ENCODE results near the gene SAPCD2. TPM values are rescaled to one million over a fixed set of nuclear protein-coding genes. Genes with fewer than 3 reads are reported as not detected.
A peak's percentile ranks its signal among the peaks of the same experiment; 100 is the strongest.
"Not testable (repeated sequence)": the region's sequence is repeated elsewhere in the genome, so short reads cannot be mapped to it uniquely, and the experiment has no call there.

SAPCD2 gene
- total and polyA plus RNA-seq, 11 donors: 0.09 to 2.0 (median 0.20) TPM

GRCh38 chr9:137034039-137034708 is 36.2 kb downstream of the SAPCD2 start:
- TF ChIP-seq CTCF (IDR thresholded peaks at IDR 0.05) (no peak), POLR2A (IDR thresholded peaks at IDR 0.05) (no peak)
- 45 to 64% (median 58%) methylated on average over 11 to 15 of the region's 15 CpGs for WGBS, 4 donors
- Histone ChIP-seq H3K27ac (peak overlapping the region in 1 of 12 donors; percentile 87), H3K36me3 (peaks cover 0 to 22% (median 13%) of the 10 kb centered on the region in 9 donors), H3K4me1 (peaks cover 3 to 59% (median 15%) of the 10 kb centered on the region in 12 donors), H3K9me3 (no peaks in the 10 kb centered on the region), H3K4me3 (peak overlapping the region in 7 of 12 donors; percentile 11 to 65 (median 17)), H3K27me3 (no peaks in the 10 kb centered on the region)
- ATAC-seq (no peak), DNase-seq (peak in 1 of 5 donors; percentile 61)
- intact Hi-C loops (cut with DNase I): loop anchor here in 9 of 10 donors (2.0 to 10.0 kb wide), 7 partner anchors 85 to 247 kb away; partner anchors contain the start of genes AJM1 (in 2 of the 9), C8G (in 2 of the 9), PHPT1 (in 2 of the 9) and FBXW5 (in 1 of the 9)

GRCh38 chr9:137033481-137033880 is 36.9 kb downstream of the SAPCD2 start:
- 91 to 98% (median 94%) methylated on average over 5 of the region's 5 CpGs for WGBS, 4 donors
- not testable (repeated sequence) for ATAC-seq, H3K27me3 ChIP-seq, DNase-seq, H3K9me3 ChIP-seq
- intact Hi-C loops (cut with DNase I): loop anchor here in 3 of 10 donors (5.0 to 10.0 kb wide), 2 partner anchors 86 to 189 kb away; partner anchors contain the start of genes AJM1 (in 2 of the 3), PHPT1 (in 2 of the 3) and C8G (in 1 of the 3)
- H3K36me3 ChIP-seq: peaks cover 0 to 15% (median 6%) of the 10 kb centered on the region in 9 donors
- peaks cover 8 to 66% (median 22%) of the 10 kb centered on the region in 12 donors for H3K4me1 ChIP-seq
- H3K4me3 ChIP-seq: peak overlapping the region in 9 of 12 donors; percentile 2 to 65 (median 17)
- H3K27ac ChIP-seq: peak overlapping the region in 1 of 12 donors; percentile 87

- H3K4me1 ChIP-seq: peaks cover 8 to 68% (median 23%) of the 10 kb centered on the region in 12 donors
- H3K36me3 ChIP-seq: peaks cover 0 to 9% (median 5%) of the 10 kb centered on the region in 9 donors
- H3K4me3 ChIP-seq: peak overlapping the region in 9 of 12 donors; percentile 2 to 65 (median 17)
- ATAC-seq (peak in 2 of 4 donors; percentile 31 to 36), DNase-seq (peak; percentile 58 to 87 (median 73))
- H3K27ac ChIP-seq: peak overlapping the region in 3 of 12 donors; percentile 3 to 87 (median 33)
- WGBS, 4 donors: 80 to 94% (median 86%) methylated on average over 7 to 10 of the region's 10 CpGs
- intact Hi-C loops (cut with DNase I): loop anchor here in 3 of 10 donors (5.0 to 10.0 kb wide), 2 partner anchors 86 to 188 kb away; partner anchors contain the start of genes AJM1 (in 2 of the 3), PHPT1 (in 2 of the 3) and C8G (in 1 of the 3)
- no peaks in the 10 kb centered on the region for H3K27me3 ChIP-seq
- no peaks in the 10 kb centered on the region for H3K9me3 ChIP-seq
- no peak for TF ChIP-seq CTCF (IDR thresholded peaks at IDR 0.05)
- no peak for TF ChIP-seq POLR2A (IDR thresholded peaks at IDR 0.05)
Observed at GRCh38 chr9:137032858-137033257, 37.5 kb downstream of the SAPCD2 start.

- intact Hi-C loops (cut with DNase I): loop anchor here in 3 of 10 donors (5.0 to 10.0 kb wide), 2 partner anchors 85 to 187 kb away; partner anchors contain the start of genes AJM1 (in 2 of the 3), PHPT1 (in 2 of the 3) and C8G (in 1 of the 3)
- H3K27ac ChIP-seq: peak within 1 kb of the TSS in 4 of 12 donors; percentile 3 to 87 (median 21)
- H3K27me3 ChIP-seq: no peaks in the 10 kb centered on the region
- no peaks in the 10 kb centered on the region for H3K9me3 ChIP-seq
- H3K4me3 ChIP-seq: peak within 1 kb of the TSS in 4 of 12 donors; percentile 3 to 65 (median 22)
- H3K36me3 ChIP-seq: peaks cover 0 to 1% (median 0%) of the 10 kb centered on the region in 9 donors
- 66 to 73% (median 71%) methylated on average over 9 to 16 of the region's 16 CpGs for WGBS, 4 donors
- DNase-seq (no peak), ATAC-seq (no peak)
- H3K4me1 ChIP-seq: peaks cover 8 to 74% (median 29%) of the 10 kb centered on the region in 12 donors
- TF ChIP-seq POLR2A (IDR thresholded peaks at IDR 0.05) (no peak), CTCF (IDR thresholded peaks at IDR 0.05) (no peak)
Observed at GRCh38 chr9:137031904-137032640, 38.3 kb downstream of the SAPCD2 start, which contains the start of gene FUT7. Gene FUT7 (minus strand): TSS chr9:137032088. CDS start chr9:137031991, 97 bp downstream.
